ENCODE data around the gene OR2J3. TPM values are rescaled to one million over a fixed set of nuclear protein-coding genes. Genes with fewer than 3 reads are reported as not detected.

The OR2J3 gene
- total and polyA plus RNA-seq, 2 of the 8 experiments (the other 6 are each of a cell fraction or from before 2014, with no cell fraction given), result 0.03 TPM; not detected in 1

- no peak overlapping the region for H3K27ac ChIP-seq (ENCODE audit: low read depth, low read length)
- no peak for DNase-seq (ENCODE audit: low read depth in 1 of 2, low spot score in 2 of 2)
- POLR2A ChIA-PET (ENCODE audit: partially characterized antibody), result interaction anchor here (0.6 kb wide), 1 partner anchor 750 kb away, joined by 3 read pairs; no protein-coding TSS in a partner anchor
- FAIRE-seq, result no peak
- no peak overlapping the region for H2BK20ac ChIP-seq (ENCODE audit: low read length)
- H3K4me1 ChIP-seq (replicated peaks in 1 of 4; ENCODE audit: control insufficient read depth in 3 of 4, insufficient read depth in 4 of 4, low read length in 3 of 4), result no peaks in the 10 kb centered on the region
- H3K79me1 ChIP-seq (ENCODE audit: low read depth, low read length), result no peaks in the 10 kb centered on the region
- no peak overlapping the region for H3K56ac ChIP-seq (replicated peaks; ENCODE audit: insufficient read length, low read depth, low read length)
- no peaks in the 10 kb centered on the region for H4K20me1 ChIP-seq (replicated peaks in 1 of 2; ENCODE audit: control insufficient read depth in 1 of 2, insufficient read depth in 2 of 2, low read length in 2 of 2)
- no peak overlapping the region for H4K5ac ChIP-seq (ENCODE audit: insufficient read length, low read depth, low read length)
- CTCF ChIA-PET (ENCODE audit: partially characterized antibody), result no interaction called here
- no peak overlapping the region for H3K14ac ChIP-seq (ENCODE audit: insufficient read length)
- no peak overlapping the region for H2BK5ac ChIP-seq (ENCODE audit: low read depth, low read length)
- H2BK120ac ChIP-seq (replicated peaks; ENCODE audit: low read depth, low read length), result no peak overlapping the region
- no peaks in the 10 kb centered on the region for H3K27me3 ChIP-seq (replicated peaks in 1 of 4; ENCODE audit: control insufficient read depth in 3 of 4, extremely low read depth in 1 of 4, insufficient read depth in 3 of 4, low read length in 3 of 4)
- H3K9me3 ChIP-seq (ENCODE audit: insufficient read depth in 2 of 2, low read depth in 1 of 2, low read length in 1 of 2), result peaks cover 14 to 15% of the 10 kb centered on the region in 2 experiments
- no peak overlapping the region for H3K23ac ChIP-seq (ENCODE audit: insufficient read length)
- H2AK5ac ChIP-seq (ENCODE audit: low read depth, low read length), result no peak overlapping the region
- no peak overlapping the region for H3K4me3 ChIP-seq (ENCODE audit: extremely low read depth in 1 of 4, insufficient read depth in 2 of 4, low read depth in 3 of 4, low read length in 4 of 4)
- no peak overlapping the region for H2AFZ ChIP-seq (ENCODE audit: low read length)
- H3K4me2 ChIP-seq (ENCODE audit: insufficient read depth in 1 of 2, low read depth in 2 of 2, low read length in 2 of 2), result no peak overlapping the region
- no peaks in the 10 kb centered on the region for H3K36me3 ChIP-seq (ENCODE audit: control insufficient read depth in 2 of 4, insufficient read depth in 4 of 4, low read length in 3 of 4)
- no peak overlapping the region for H3K18ac ChIP-seq (ENCODE audit: extremely low read depth, low read length)
- H3K23me2 ChIP-seq (ENCODE audit: low read depth, low read length), result no peaks in the 10 kb centered on the region
- H3K4ac ChIP-seq (replicated peaks; ENCODE audit: insufficient read length, low read depth, low read length), result no peak overlapping the region
- no peak overlapping the region for H4K91ac ChIP-seq (replicated peaks; ENCODE audit: insufficient read length, low read length)
- no peak overlapping the region for H4K8ac ChIP-seq (ENCODE audit: extremely low read depth, insufficient read depth, low read length)
- H2BK12ac ChIP-seq (ENCODE audit: low read depth, low read length), result no peak overlapping the region
- TF ChIP-seq KDM5A (IDR thresholded peaks at IDR 0.05; ENCODE audit: low read length) (no peak), SUZ12 (IDR thresholded peaks at IDR 0.05; ENCODE audit: low read length) (no peak), BCL11A (IDR thresholded peaks at IDR 0.05; ENCODE audit: low read depth in 2 of 2, low read length in 2 of 2) (no peak), SAP30 (IDR thresholded peaks at IDR 0.05; ENCODE audit: insufficient read depth, insufficient replicate concordance, low read length) (no peak)
- TF ChIP-seq, protein P1, sequence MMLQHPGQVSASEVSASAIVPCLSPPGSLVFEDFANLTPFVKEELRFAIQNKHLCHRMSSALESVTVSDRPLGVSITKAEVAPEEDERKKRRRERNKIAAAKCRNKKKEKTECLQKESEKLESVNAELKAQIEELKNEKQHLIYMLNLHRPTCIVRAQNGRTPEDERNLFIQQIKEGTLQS (IDR thresholded peaks at IDR 0.05; ENCODE audit: insufficient read depth, low read depth, low read length), result no peak
- H3K79me2 ChIP-seq (ENCODE audit: control insufficient read depth in 1 of 2, insufficient read depth in 2 of 2, low read length in 2 of 2), result no peaks in the 10 kb centered on the region
- H2BK15ac ChIP-seq (ENCODE audit: low read length), result no peak overlapping the region
- no peak overlapping the region for H3K9ac ChIP-seq (replicated peaks in 1 of 4; ENCODE audit: extremely low read depth in 1 of 4, low read depth in 3 of 4, low read length in 3 of 4)
These were observed 34.5 kb downstream of the OR2J3 start for GRCh38 chr6:29142309-29142708.
